Fibroblast of pulmonary artery (primary cell): ENCODE measurements around the gene BAIAP2.

Source experiments
- DNase-seq: peaks from one replicate; pipeline ENCODE4 v3.0.0-alpha.2; 2010; ENCODE audit warnings: low read depth
- H3K4me3 ChIP-seq: replicated peaks from 2 replicates; pipeline ENCODE4 v1.5.1; 2011; ENCODE audit warnings: low read depth, mild to moderate bottlenecking, control low read depth, low read length, moderate library complexity
- CTCF ChIP-seq: IDR thresholded peaks from 2 replicates; pipeline ENCODE4 v1.5.1; 2011; ENCODE audit warnings: mild to moderate bottlenecking, control low read depth, low read length, inconsistent platforms; ENCODE audit errors: missing control alignments

The BAIAP2 gene

GRCh38 chr17:81109957-81110356 lies 75.0 kb downstream of the BAIAP2 start:
- DNase-seq, result no peak
- H3K4me3 ChIP-seq, result no peak overlapping the region
- no peak for TF ChIP-seq CTCF

GRCh38 chr17:81110488-81111040 lies 75.6 kb downstream of the BAIAP2 start:
- no peak overlapping the region for H3K4me3 ChIP-seq
- TF ChIP-seq CTCF, result no peak
- DNase-seq, result no peak

GRCh38 chr17:81111066-81111465 lies 76.1 kb downstream of the BAIAP2 start:
- H3K4me3 ChIP-seq, result no peak overlapping the region
- TF ChIP-seq CTCF, result no peak
- no peak for DNase-seq

- no peak overlapping the region for H3K4me3 ChIP-seq
- no peak for DNase-seq
- no peak for TF ChIP-seq CTCF
Measured at GRCh38 chr17:81112450-81112849, 77.5 kb downstream of the BAIAP2 start.

GRCh38 chr17:81113158-81113724 lies 78.3 kb downstream of the BAIAP2 start:
- no peak for DNase-seq
- H3K4me3 ChIP-seq, result no peak overlapping the region
- TF ChIP-seq CTCF, result no peak

GRCh38 chr17:81114351-81115093 lies 79.6 kb downstream of the BAIAP2 start:
- no peak overlapping the region for H3K4me3 ChIP-seq
- TF ChIP-seq CTCF, result no peak
- DNase-seq, result no peak
